ENCODE data around the gene RPRD2. TPM values are rescaled to one million over a fixed set of nuclear protein-coding genes. Genes with fewer than 3 reads are reported as not detected.
A peak's percentile ranks its signal among the peaks of the same experiment; 100 is the strongest.

The RPRD2 gene
- total RNA-seq, 1 donor from 2014 or later, result 26.0 TPM

GRCh38 chr1:150366416-150367296, 2.7 kb downstream of the RPRD2 start:
- Histone ChIP-seq H3K79me2 (ENCODE audit: insufficient read depth, low read length) (peaks cover 68% of the 10 kb centered on the region), H3K27me3 (ENCODE audit: insufficient read depth, low read length) (no peaks in the 10 kb centered on the region), H3K4me2 (ENCODE audit: low read length) (peak overlapping the region; percentile 93), H2AFZ (ENCODE audit: low read depth, low read length) (no peak overlapping the region), H3K9ac (ENCODE audit: low read length) (peak overlapping the region; percentile 96), H3K4me3 (ENCODE audit: insufficient read depth, low read depth, low read length) (peak overlapping the region; percentile 92), H3K4me1 (ENCODE audit: insufficient read depth, low read length) (no peaks in the 10 kb centered on the region), H3K36me3 (ENCODE audit: insufficient read depth, low read length) (no peaks in the 10 kb centered on the region), H4K20me1 (ENCODE audit: insufficient read depth, low read length) (peaks cover 36% of the 10 kb centered on the region), H3K27ac (ENCODE audit: low read depth, low read length) (peak overlapping the region; percentile 89), H3K9me3 (ENCODE audit: insufficient read depth, low read depth, low read length) (no peaks in the 10 kb centered on the region)
- H3K36me3 Mint-ChIP-seq (ENCODE audit: low read depth, unreplicated experiment), result peaks cover 3% of the 10 kb centered on the region
- H3K9me3 Mint-ChIP-seq (ENCODE audit: unreplicated experiment), result no peaks in the 10 kb centered on the region
- H3K27ac Mint-ChIP-seq (ENCODE audit: unreplicated experiment), result peak overlapping the region; percentile 76
- peak; percentile 11 for DNase-seq (ENCODE audit: low read depth)
- FAIRE-seq, result no peak
- H3K4me1 Mint-ChIP-seq (ENCODE audit: low read depth, unreplicated experiment), result peaks cover 9% of the 10 kb centered on the region
- no peak for TF ChIP-seq EZH2 (IDR thresholded peaks at IDR 0.05; ENCODE audit: insufficient read depth, low read length)
- no peaks in the 10 kb centered on the region for H3K27me3 Mint-ChIP-seq (ENCODE audit: low read depth, unreplicated experiment)
- H3K4me3 Mint-ChIP-seq (ENCODE audit: unreplicated experiment), result peak overlapping the region; percentile 93

GRCh38 chr1:150371110-150371509, 7.2 kb downstream of the RPRD2 start:
- no peak for FAIRE-seq
- H3K27ac Mint-ChIP-seq (ENCODE audit: unreplicated experiment), result no peak overlapping the region

GRCh38 chr1:150372580-150372979, 8.6 kb downstream of the RPRD2 start:
- no peaks in the 10 kb centered on the region for H3K4me1 ChIP-seq (ENCODE audit: insufficient read depth, low read length)
- H3K79me2 ChIP-seq (ENCODE audit: insufficient read depth, low read length), result peaks cover 95% of the 10 kb centered on the region
- H4K20me1 ChIP-seq (ENCODE audit: insufficient read depth, low read length), result peaks cover 66% of the 10 kb centered on the region
- Mint-ChIP-seq H3K9me3 (ENCODE audit: unreplicated experiment) (no peaks in the 10 kb centered on the region), H3K4me1 (ENCODE audit: low read depth, unreplicated experiment) (peaks cover 28% of the 10 kb centered on the region), H3K27ac (ENCODE audit: unreplicated experiment) (no peak overlapping the region), H3K27me3 (ENCODE audit: low read depth, unreplicated experiment) (no peaks in the 10 kb centered on the region), H3K36me3 (ENCODE audit: low read depth, unreplicated experiment) (peaks cover 5% of the 10 kb centered on the region), H3K4me3 (ENCODE audit: unreplicated experiment) (no peak overlapping the region)
- no peak overlapping the region for H3K4me3 ChIP-seq (ENCODE audit: insufficient read depth, low read depth, low read length)
- H2AFZ ChIP-seq (ENCODE audit: low read depth, low read length), result no peak overlapping the region
- no peaks in the 10 kb centered on the region for H3K36me3 ChIP-seq (ENCODE audit: insufficient read depth, low read length)
- no peak overlapping the region for H3K4me2 ChIP-seq (ENCODE audit: low read length)
- H3K9me3 ChIP-seq (ENCODE audit: insufficient read depth, low read depth, low read length), result no peaks in the 10 kb centered on the region
- no peak for TF ChIP-seq CTCF (IDR thresholded peaks at IDR 0.05; ENCODE audit: insufficient read depth, low read depth, low read length)
- no peaks in the 10 kb centered on the region for H3K27me3 ChIP-seq (ENCODE audit: insufficient read depth, low read length)
- FAIRE-seq, result no peak
- no peak for DNase-seq (ENCODE audit: low read depth)
- no peak overlapping the region for H3K9ac ChIP-seq (ENCODE audit: low read length)
- no peak overlapping the region for H3K27ac ChIP-seq (ENCODE audit: low read depth, low read length)

More at GRCh38 chr1:150371110-150371509, 7.2 kb downstream of the RPRD2 start:
- H3K4me3 ChIP-seq (ENCODE audit: insufficient read depth, low read depth, low read length), result no peak overlapping the region
- H3K27ac ChIP-seq (ENCODE audit: low read depth, low read length), result no peak overlapping the region
- no peaks in the 10 kb centered on the region for H3K27me3 ChIP-seq (ENCODE audit: insufficient read depth, low read length)
- no peaks in the 10 kb centered on the region for H3K4me1 ChIP-seq (ENCODE audit: insufficient read depth, low read length)
- H3K27me3 Mint-ChIP-seq (ENCODE audit: low read depth, unreplicated experiment), result no peaks in the 10 kb centered on the region
- H3K79me2 ChIP-seq (ENCODE audit: insufficient read depth, low read length), result peaks cover 96% of the 10 kb centered on the region
- H3K4me3 Mint-ChIP-seq (ENCODE audit: unreplicated experiment), result no peak overlapping the region
- H3K9me3 ChIP-seq (ENCODE audit: insufficient read depth, low read depth, low read length), result no peaks in the 10 kb centered on the region
- peaks cover 76% of the 10 kb centered on the region for H4K20me1 ChIP-seq (ENCODE audit: insufficient read depth, low read length)
- no peak overlapping the region for H2AFZ ChIP-seq (ENCODE audit: low read depth, low read length)
- H3K4me1 Mint-ChIP-seq (ENCODE audit: low read depth, unreplicated experiment), result peaks cover 31% of the 10 kb centered on the region
- DNase-seq (ENCODE audit: low read depth), result no peak
- no peak overlapping the region for H3K4me2 ChIP-seq (ENCODE audit: low read length)
- H3K36me3 Mint-ChIP-seq (ENCODE audit: low read depth, unreplicated experiment), result peaks cover 5% of the 10 kb centered on the region
- no peak overlapping the region for H3K9ac ChIP-seq (ENCODE audit: low read length)
- H3K9me3 Mint-ChIP-seq (ENCODE audit: unreplicated experiment), result no peaks in the 10 kb centered on the region
- no peaks in the 10 kb centered on the region for H3K36me3 ChIP-seq (ENCODE audit: insufficient read depth, low read length)
- TF ChIP-seq EZH2 (IDR thresholded peaks at IDR 0.05; ENCODE audit: insufficient read depth, low read length) (no peak), CTCF (IDR thresholded peaks at IDR 0.05; ENCODE audit: insufficient read depth, low read depth, low read length) (no peak)

Measured in astrocyte (in vitro differentiated cells and primary cell).